Astrocyte of the hippocampus (primary cell): Measurements from ENCODE around the gene MYO1G.
A peak's percentile ranks its signal among the peaks of the same experiment; 100 is the strongest.

ENCODE experiments used
- DNase-seq: peaks from one replicate; pipeline ENCODE4 v3.0.0; 2011; ENCODE audit warnings: low read depth, low spot score

The MYO1G gene

DNA sequence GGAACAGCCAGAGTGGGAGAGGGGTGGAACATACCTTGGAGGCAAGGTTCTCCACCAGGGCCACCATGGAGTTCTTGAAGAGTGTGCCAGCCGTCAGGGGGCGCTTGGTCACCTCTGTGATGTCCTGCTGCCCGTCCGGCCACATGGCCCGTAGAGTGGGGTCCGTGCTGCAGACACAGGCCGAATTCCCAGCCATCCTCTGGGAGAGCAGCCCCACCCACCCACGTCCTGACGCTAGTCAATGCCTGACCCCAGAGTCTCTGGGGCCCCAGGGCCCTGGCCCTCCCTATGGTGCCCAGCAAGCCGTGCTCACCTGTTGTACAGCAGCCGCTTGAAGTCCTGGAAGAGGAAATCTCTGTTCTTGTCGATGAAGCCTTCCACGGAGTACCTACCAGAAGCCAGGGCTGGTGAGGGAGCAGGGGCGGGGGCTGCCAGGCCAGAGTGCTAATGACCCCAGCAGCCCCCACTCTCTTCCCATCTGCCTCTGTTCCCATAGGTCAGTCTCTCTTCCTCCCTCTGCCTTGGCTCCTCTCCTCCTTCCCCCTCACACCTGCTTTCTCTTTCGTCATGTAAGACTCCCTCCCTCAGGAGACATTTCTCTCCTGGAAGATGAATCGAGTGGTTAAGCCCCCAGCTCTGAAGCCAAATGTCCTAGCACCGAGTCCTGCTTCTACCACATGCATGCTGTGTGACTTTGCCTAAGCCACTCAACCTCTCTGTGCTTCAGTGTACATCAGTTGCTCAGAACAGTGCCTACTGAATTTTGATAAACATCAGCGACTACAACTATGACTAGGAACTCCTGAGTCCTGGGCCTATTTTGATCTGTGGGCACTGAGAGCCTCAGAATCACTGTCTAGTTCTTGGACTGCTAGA is 11.0 kb downstream of the MYO1G start:
- DNase-seq, result no peak

- no peak for DNase-seq
Measured at GRCh38 chr7:44966731-44967538, 11.9 kb downstream of the MYO1G start.

- DNase-seq, result no peak
Measured at GRCh38 chr7:44965937-44966730, 12.7 kb downstream of the MYO1G start.

- DNase-seq, result no peak
Measured at GRCh38 chr7:44965441-44965903, 13.3 kb downstream of the MYO1G start.

DNA sequence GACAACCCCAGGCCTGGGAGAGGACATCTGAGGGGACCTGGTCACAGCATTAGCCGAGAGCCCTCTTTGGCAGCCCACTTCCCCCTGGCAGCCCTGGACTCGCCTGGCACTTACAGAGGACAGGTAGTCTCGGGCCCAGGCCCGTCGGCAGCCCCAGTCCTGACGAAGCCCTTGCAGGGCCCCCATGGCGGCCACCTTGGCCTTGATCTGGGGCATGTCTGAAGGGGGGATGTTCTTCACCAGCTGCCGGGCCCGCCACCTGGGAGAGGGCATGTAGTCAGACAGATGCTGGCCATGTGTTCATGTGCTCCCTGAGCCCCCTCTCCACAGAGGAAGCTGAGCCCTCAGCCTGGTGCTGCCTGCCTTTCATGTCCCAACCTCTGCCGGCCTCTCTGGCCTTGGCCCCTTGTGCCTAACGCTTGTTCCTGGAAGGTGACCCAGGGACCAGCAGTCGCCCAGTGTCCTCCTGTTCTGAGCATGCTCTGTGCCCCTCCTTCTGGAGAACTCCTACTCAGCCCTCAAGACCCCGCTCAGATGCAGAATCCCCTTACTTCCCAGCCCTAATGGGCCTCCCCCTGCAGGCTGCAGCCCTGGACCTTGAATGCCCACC is 13.9 kb downstream of the MYO1G start:
- no peak for DNase-seq

DNA sequence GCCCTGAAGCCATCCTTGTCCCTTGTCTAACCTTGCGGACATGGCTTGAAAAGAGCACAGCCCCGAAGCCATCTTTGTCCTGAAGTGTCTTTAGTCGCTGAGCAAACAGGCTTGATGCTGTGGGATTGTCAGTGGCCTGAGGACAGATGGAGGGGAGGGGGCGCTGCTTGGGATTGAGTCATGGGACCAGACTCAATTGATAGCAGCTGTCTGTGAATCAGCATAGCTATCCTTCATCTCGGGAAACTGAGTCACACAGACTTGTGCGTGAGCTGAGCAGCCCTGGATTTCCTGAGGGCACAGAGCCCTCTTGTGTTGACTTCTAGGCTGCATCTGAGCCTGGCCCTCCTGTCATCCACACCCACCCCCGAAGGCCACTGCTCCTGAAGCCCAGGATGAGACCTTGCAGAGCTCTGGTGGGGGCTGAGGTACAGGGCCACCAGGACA is 14.4 kb downstream of the MYO1G start:
- no peak for DNase-seq

GRCh38 chr7:44963364-44964290 is 15.2 kb downstream of the MYO1G start:
- DNase-seq, result no peak

DNA sequence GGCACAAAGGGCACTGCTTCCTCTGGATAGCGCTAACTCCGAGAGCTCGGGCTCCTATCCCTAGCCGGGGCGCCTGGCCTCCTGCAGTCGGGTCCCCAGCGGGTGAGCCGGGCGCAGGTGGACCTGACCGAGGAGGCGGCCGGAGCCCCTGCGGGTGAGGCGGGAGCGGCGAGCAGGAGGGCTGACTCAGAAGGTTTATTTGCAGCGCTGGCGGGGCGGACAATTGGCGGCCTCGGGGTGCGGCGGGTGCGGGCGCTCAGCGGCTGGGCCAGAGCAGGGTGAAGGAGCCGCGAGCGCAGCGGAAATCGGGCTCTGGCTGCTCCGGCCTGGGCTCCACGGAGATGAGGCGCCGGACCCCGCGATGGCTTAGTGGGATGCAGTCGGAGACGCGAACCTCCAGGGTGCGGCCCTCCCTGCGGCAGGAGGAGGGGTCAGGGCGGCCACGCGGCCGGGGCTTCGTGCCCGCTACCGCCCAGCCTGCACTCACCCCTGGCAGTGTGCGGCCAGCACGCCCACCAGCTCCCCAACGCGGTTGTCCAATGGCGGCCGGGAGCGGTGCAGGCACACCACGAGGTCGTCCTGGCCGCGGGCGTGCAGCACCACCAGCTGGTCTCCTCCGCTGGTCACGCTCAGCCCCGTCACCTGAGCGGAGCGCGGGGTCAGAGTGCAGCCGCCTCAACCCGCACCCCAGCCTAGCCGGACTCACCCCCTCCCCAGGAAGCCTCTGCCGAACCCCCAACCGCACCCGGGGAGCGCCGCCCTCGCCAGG is 16.1 kb downstream of the MYO1G start:
- peak; percentile 61 for DNase-seq

DNA sequence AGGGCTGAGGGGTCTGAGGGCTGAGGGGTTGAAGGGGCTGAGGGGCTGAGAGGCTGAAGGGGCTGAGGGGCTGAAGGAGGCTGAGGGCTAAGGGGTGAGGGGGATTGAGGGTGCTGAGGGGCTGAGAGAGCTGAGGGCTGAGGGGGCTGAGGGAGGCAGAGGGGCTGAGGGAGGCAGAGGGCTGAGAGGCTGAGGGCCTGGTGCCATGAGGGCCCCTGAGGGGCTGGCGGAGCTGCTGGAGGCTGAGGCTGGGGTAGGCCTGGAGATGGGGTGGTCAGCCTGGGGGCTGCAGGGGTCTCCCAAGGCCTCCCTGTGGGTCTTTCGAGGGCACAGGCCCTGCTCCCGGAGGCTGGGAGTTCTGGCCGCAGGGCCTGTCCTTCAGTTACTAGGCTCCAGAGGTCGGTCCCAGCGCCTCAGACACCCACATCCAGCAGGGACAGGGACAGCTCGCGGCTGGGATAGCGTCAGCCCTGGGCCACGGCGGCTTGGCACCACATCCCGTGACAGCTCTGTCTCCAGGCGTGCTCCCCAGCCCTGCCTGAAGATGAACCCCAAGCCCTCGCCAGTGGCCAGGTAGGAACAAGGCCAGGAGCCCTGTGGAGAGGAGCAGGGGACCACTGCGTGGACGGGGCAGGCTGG is 16.9 kb downstream of the MYO1G start:
- no peak for DNase-seq

GRCh38 chr7:44960011-44960580 is 18.7 kb downstream of the MYO1G start:
- no peak for DNase-seq

DNA sequence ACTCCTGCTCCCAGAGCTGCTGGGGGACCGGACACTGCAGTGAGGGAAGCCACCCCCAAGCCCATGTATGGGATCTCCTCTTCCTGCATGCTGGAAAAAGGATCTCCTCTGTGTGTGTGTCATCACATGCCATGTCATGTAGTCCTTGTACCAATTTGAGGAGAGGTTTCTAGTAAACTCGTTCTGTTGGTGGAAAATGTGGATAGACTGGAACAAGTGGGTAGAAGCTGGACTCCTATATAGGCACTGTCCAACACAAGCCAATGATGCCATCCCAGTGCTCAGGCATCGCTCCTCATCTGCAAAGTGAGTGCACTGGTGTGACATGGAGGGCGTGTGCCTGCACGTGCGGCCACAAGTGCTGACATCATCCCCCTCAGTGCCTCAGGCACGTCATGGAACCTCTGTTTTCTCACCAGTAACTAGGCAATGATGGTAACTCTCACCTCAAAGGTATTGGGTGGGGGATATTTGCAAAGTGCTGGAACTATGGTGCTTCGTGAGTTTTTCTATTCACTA is 19.3 kb downstream of the MYO1G start:
- no peak for DNase-seq

DNA sequence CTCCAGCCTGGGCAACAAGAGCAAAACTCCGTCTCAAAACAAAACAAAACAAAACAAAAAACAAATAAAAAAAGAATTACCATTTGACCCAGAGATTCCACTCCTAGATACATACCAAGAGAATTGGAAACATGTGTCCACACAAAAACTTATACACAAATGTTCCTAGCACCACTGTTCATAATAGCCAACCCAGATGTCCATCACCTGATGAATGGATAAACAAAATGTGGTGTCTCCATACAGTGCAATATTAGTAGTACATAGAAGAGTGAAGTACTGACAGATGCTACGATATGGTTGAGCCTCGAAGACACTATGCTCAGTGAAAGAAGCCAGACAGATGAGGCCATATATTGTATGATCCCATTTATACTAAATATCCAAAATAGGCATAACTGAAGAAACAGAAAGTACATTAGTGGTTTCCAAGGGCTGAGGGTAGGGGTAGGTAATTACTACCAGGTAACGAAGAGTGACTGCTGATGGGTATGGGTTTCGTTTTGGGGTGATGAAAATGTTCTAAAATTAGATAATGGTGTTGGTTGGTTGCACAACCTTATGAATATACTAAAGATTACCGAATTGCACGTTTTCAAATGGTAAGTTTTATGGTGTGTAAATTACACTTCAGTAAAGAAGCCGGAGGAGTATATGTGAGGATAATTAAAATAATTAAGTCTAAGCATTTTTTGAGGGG is 20.0 kb downstream of the MYO1G start:
- no peak for DNase-seq

- no peak for DNase-seq
Measured at GRCh38 chr7:44956157-44956766, 22.6 kb downstream of the MYO1G start.

- DNase-seq, result no peak
Measured at GRCh38 chr7:44955733-44956132, 23.1 kb downstream of the MYO1G start.

- DNase-seq, result no peak
Measured at GRCh38 chr7:44953156-44953555, 25.7 kb downstream of the MYO1G start.

DNA sequence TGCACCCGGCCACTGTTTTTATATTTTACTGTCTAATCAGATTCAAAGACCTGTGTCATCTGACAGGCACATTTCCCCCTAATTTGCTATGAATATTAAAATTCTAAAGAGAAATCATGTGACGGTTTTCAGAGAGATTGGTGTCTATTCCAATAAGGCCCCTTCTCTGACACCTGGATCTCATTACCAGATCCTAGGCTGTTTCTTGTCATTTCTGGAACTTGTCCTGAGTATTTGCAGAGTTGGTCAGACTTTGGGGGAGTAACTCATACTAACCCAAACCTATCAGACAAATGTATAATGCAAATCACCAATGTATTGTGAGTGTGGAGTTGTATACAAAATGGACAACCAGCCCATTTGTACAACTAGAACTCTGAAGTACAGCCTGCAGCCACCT is 29.5 kb downstream of the MYO1G start:
- DNase-seq, result no peak

DNA sequence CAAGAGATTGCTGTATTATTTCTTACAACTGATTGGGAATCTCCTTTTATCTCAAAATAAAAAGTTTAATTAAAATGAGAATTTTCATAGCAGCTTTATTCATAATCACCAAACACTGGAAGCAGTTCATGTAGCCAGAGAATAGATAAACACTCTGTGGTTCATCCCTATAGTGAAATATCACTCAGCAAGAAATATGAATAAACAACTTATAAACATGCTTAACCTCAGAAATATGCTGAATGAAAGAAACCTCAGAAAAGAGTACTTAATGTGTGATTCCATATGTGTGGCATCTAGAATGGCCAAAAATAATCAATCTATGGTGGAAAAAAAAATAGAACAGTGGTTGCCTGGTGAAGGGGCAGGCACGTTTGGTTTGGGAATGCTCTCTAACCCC is 33.3 kb downstream of the MYO1G start:
- no peak for DNase-seq
